Progenitor cell of endocrine pancreas (in vitro differentiated cells): ENCODE measurements around the gene PSMB5. TPM values are rescaled to one million over a fixed set of nuclear protein-coding genes. Genes with fewer than 3 reads are reported as not detected.

ENCODE experiments used
- DNase-seq: peaks from one replicate; pipeline ENCODE4 v3.0.0; 2021; ENCODE audit warnings: low spot score; ENCODE audit not compliant: unreplicated experiment
- H3K27ac Mint-ChIP-seq: 2 replicates; pipeline ENCODE4 v1.8.0; 2021; ENCODE audit warnings: mild to moderate bottlenecking, moderate library complexity, mixed read lengths
- H3K27me3 Mint-ChIP-seq: 2 replicates; pipeline ENCODE4 v1.8.0; 2021; ENCODE audit warnings: mixed read lengths
- H3K36me3 Mint-ChIP-seq: 2 replicates; pipeline ENCODE4 v1.8.0; 2022; ENCODE audit warnings: mixed read lengths; ENCODE audit not compliant: insufficient read depth
- H3K4me1 Mint-ChIP-seq: 2 replicates; pipeline ENCODE4 v1.8.0; 2021; ENCODE audit warnings: low read depth, mixed read lengths
- H3K4me3 Mint-ChIP-seq: 2 replicates; pipeline ENCODE4 v1.8.0; 2021; ENCODE audit warnings: low read depth, mild to moderate bottlenecking, moderate library complexity, mixed read lengths
- H3K9me3 Mint-ChIP-seq: 2 replicates; pipeline ENCODE4 v1.8.0; 2021; ENCODE audit warnings: low read depth, mixed read lengths
- CTCF ChIP-seq: fragments of 200-600 bp; sonication (generic); IDR thresholded peaks from one replicate; pipeline ENCODE4 v1.5.0; 2021; ENCODE audit warnings: antibody characterized with exemption, mild to moderate bottlenecking; ENCODE audit not compliant: unreplicated experiment
- total RNA-seq: library from RNA; stranded (reverse); gene quantifications from 2 replicates; pipeline ENCODE4 v1.2.1, GENCODE V29; 2021

Gene PSMB5
- total RNA-seq, 1 donor from 2014 or later = 156 TPM

DNA sequence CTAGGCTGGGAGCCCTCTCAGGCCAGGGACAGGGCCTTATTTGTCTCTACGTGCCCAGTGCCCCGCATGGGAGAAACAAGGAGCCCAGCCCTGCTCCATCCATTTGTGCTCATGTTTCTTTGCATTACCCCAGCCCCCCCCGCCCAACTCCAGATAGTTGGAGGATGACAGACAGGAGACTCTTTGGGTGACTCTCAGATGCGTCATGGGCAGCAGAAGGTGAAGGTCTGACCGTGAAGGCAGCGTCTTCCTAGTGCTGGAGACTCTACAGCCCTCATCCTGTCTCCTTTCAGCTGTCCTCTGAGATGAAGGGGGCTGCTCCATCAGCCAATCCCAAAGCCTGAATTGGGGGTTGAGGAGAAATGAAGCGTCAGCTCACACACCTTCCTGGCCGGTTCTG lies 7.0 kb upstream of the PSMB5 start:
- Mint-ChIP-seq H3K27me3 (peaks cover 7% of the 10 kb centered on the region), H3K4me3 (no peak overlapping the region), H3K27ac (no peak overlapping the region), H3K9me3 (no peaks in the 10 kb centered on the region), H3K4me1 (peaks cover 2% of the 10 kb centered on the region), H3K36me3 (no peaks in the 10 kb centered on the region)
- TF ChIP-seq CTCF = no peak
- no peak for DNase-seq

GRCh38 chr14:23040100-23040499 lies 5.4 kb upstream of the PSMB5 start:
- Mint-ChIP-seq H3K4me3 (no peak overlapping the region), H3K9me3 (no peaks in the 10 kb centered on the region), H3K27ac (no peak overlapping the region), H3K36me3 (no peaks in the 10 kb centered on the region), H3K27me3 (peaks cover 7% of the 10 kb centered on the region), H3K4me1 (peaks cover 2% of the 10 kb centered on the region)
- no peak for TF ChIP-seq CTCF
- DNase-seq = no peak

GRCh38 chr14:23035303-23036144 lies 824 bp upstream of the PSMB5 start:
- no peak for DNase-seq
- no peaks in the 10 kb centered on the region for H3K27me3 Mint-ChIP-seq
- TF ChIP-seq CTCF = no peak
- no peaks in the 10 kb centered on the region for H3K9me3 Mint-ChIP-seq
- peak overlapping the region; percentile 97 for H3K27ac Mint-ChIP-seq
- H3K36me3 Mint-ChIP-seq = peaks cover 13% of the 10 kb centered on the region
- H3K4me3 Mint-ChIP-seq = peak overlapping the region; percentile 80
- H3K4me1 Mint-ChIP-seq = peaks cover 11% of the 10 kb centered on the region

- H3K27me3 Mint-ChIP-seq = no peaks in the 10 kb centered on the region
- no peak for DNase-seq
- no peaks in the 10 kb centered on the region for H3K9me3 Mint-ChIP-seq
- H3K4me1 Mint-ChIP-seq = peaks cover 11% of the 10 kb centered on the region
- H3K4me3 Mint-ChIP-seq = peak overlapping the region; percentile 80
- peaks cover 17% of the 10 kb centered on the region for H3K36me3 Mint-ChIP-seq
- peak overlapping the region; percentile 97 for H3K27ac Mint-ChIP-seq
- no peak for TF ChIP-seq CTCF
Measured at GRCh38 chr14:23033801-23034497, 751 bp downstream of the PSMB5 start.

- TF ChIP-seq CTCF = no peak
- Mint-ChIP-seq H3K4me3 (peak overlapping the region; percentile 80), H3K36me3 (peaks cover 19% of the 10 kb centered on the region), H3K27ac (peak overlapping the region; percentile 29), H3K9me3 (no peaks in the 10 kb centered on the region), H3K27me3 (no peaks in the 10 kb centered on the region), H3K4me1 (peaks cover 11% of the 10 kb centered on the region)
- DNase-seq = no peak
Measured at GRCh38 chr14:23033251-23033727, 1.4 kb downstream of the PSMB5 start.
